ENCODE results near the gene TCF25. TPM values are rescaled to one million over a fixed set of nuclear protein-coding genes. Genes with fewer than 3 reads are reported as not detected.
"Not testable (repeated sequence)": the region's sequence is repeated elsewhere in the genome, so short reads cannot be mapped to it uniquely, and the experiment has no call there.

Gene TCF25
- total RNA-seq, 1 donor from 2014 or later = 237 TPM

GRCh38 chr16:89869911-89870310, 3.5 kb upstream of the TCF25 start:
- intact Hi-C loops (cut with DNase I) = loop anchor here (5.0 kb wide), 2 partner anchors 152 to 378 kb away; partner anchors contain the start of gene ANKRD11
- no peak overlapping the region for H3K4me3 ChIP-seq
- H3K4me1 ChIP-seq = peaks cover 0 to 9% of the 10 kb centered on the region in 2 donors
- no peak for TF ChIP-seq CTCF (IDR thresholded peaks at IDR 0.05)
- DNase-seq (ENCODE audit: low spot score in 2 of 2) = no peak
- H3K36me3 ChIP-seq = peaks cover 2 to 3% of the 10 kb centered on the region in 2 donors
- H3K9me3 ChIP-seq = peaks cover 0 to 9% of the 10 kb centered on the region in 2 donors
- H3K27me3 ChIP-seq = no peaks in the 10 kb centered on the region
- H3K27ac ChIP-seq = no peak overlapping the region

GRCh38 chr16:89870440-89870839, 3.0 kb upstream of the TCF25 start:
- H3K27me3 ChIP-seq = no peaks in the 10 kb centered on the region
- H3K4me3 ChIP-seq = no peak overlapping the region
- H3K4me1 ChIP-seq = peaks cover 0 to 9% of the 10 kb centered on the region in 2 donors
- peaks cover 6% of the 10 kb centered on the region in 2 donors for H3K36me3 ChIP-seq
- DNase-seq (ENCODE audit: low spot score in 2 of 2) = no peak
- no peak for TF ChIP-seq CTCF (IDR thresholded peaks at IDR 0.05)
- H3K27ac ChIP-seq = no peak overlapping the region
- intact Hi-C loops (cut with DNase I) = loop anchor here (5.0 kb wide), 2 partner anchors 152 to 378 kb away; partner anchors contain the start of gene ANKRD11
- H3K9me3 ChIP-seq = peaks cover 0 to 9% of the 10 kb centered on the region in 2 donors

- Histone ChIP-seq H3K4me1 (peaks cover 0 to 9% of the 10 kb centered on the region in 2 donors), H3K36me3 (peaks cover 6% of the 10 kb centered on the region in 2 donors), H3K4me3 (no peak overlapping the region), H3K27me3 (no peaks in the 10 kb centered on the region), H3K27ac (no peak overlapping the region), H3K9me3 (peaks cover 0 to 9% of the 10 kb centered on the region in 2 donors)
- TF ChIP-seq CTCF (IDR thresholded peaks at IDR 0.05) = no peak
- DNase-seq (ENCODE audit: low spot score in 2 of 2) = no peak
- intact Hi-C loops (cut with DNase I) = loop anchor here (2.0 to 5.0 kb wide), 5 partner anchors 55 to 380 kb away; partner anchors contain the start of genes ANKRD11, FANCA, SPATA2L and VPS9D1
These were observed 1.5 kb upstream of the TCF25 start for GRCh38 chr16:89871895-89872294.

GRCh38 chr16:89873972-89874689, 739 bp downstream of the TCF25 start:
- Histone ChIP-seq H3K27me3 (no peaks in the 10 kb centered on the region), H3K27ac (peak overlapping the region; percentile 98 to 100), H3K4me1 (peaks cover 0 to 9% of the 10 kb centered on the region in 2 donors), H3K36me3 (peaks cover 16 to 21% of the 10 kb centered on the region in 2 donors), H3K9me3 (no peaks in the 10 kb centered on the region), H3K4me3 (peak overlapping the region; percentile 70 to 87)
- peak; percentile 74 to 97 for DNase-seq (ENCODE audit: low spot score in 2 of 2)
- intact Hi-C loops (cut with DNase I) = loop anchor here (1.0 to 5.0 kb wide), 8 partner anchors 49 to 382 kb away; partner anchors contain the start of genes ANKRD11, CHMP1A, FANCA and SPATA2L
- TF ChIP-seq CTCF (IDR thresholded peaks at IDR 0.05) = no peak

DNA sequence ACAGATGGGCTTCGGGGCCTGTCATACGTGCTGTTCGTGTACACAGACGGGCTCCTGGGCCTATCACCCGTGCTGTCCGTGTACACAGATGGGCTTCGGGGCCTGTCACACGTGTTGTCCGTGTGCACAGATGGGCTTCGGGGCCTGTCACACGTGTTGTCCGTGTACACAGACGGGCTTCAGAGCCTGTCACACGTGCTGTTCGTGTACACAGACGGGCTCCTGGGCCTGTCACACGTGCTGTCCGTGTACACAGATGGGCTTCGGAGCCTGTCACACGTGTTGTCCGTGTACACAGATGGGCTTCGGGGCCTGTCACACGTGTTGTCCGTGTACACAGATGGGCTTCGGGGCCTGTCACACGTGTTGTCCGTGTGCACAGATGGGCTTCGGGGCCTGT, 5.7 kb downstream of the TCF25 start:
- H3K4me3 ChIP-seq; H3K27me3 ChIP-seq; H3K9me3 ChIP-seq; intact Hi-C loops (cut with DNase I); H3K4me1 ChIP-seq; DNase-seq (ENCODE audit: low spot score in 2 of 2); H3K27ac ChIP-seq: not testable (repeated sequence)
- peaks cover 58 to 65% of the 10 kb centered on the region in 2 donors for H3K36me3 ChIP-seq
